GM12891 (cell line): ENCODE results near the gene SPRED3.
"Not testable (repeated sequence)": the region's sequence is repeated elsewhere in the genome, so short reads cannot be mapped to it uniquely, and the experiment has no call there.

Experiments
- DNase-seq: peaks from one replicate; pipeline ENCODE4 v3.0.0; 2011; ENCODE audit warnings: low spot score; ENCODE audit not compliant: insufficient read length
- FAIRE-seq: peaks from 2 replicates; lab custom pipeline; 2011; peaks lifted over from hg19 to GRCh38; lab: Jason Lieb, UNC
- PAX5 ChIP-seq: IDR thresholded peaks from 2 replicates; pipeline ENCODE4 v1.6.1; 2011; ENCODE audit warnings: low read length, moderate library complexity, mild to moderate bottlenecking; ENCODE audit not compliant: insufficient read depth, severe bottlenecking
- POLR2A ChIP-seq: IDR thresholded peaks from 2 replicates; pipeline ENCODE4 v1.6.1; 2011; ENCODE audit warnings: low read depth, low read length, control low read depth
- POLR2AphosphoS5 ChIP-seq: IDR thresholded peaks from 2 replicates; pipeline ENCODE4 v1.6.1; 2011; ENCODE audit warnings: low read depth, low read length, control low read depth
- POU2F2 ChIP-seq: IDR thresholded peaks from 2 replicates; pipeline ENCODE4 v1.6.1; 2011; ENCODE audit warnings: low read depth, mild to moderate bottlenecking, control low read depth, low read length, moderate library complexity
- SPI1 ChIP-seq: IDR thresholded peaks from 2 replicates; pipeline ENCODE4 v1.6.1; 2011; ENCODE audit warnings: low read depth, low read length, control low read depth
- TAF1 ChIP-seq: IDR thresholded peaks from 2 replicates; pipeline ENCODE4 v1.6.1; 2011; ENCODE audit warnings: low read depth, low read length, control low read depth

The SPRED3 gene

GRCh38 chr19:38417544-38418506 lies 29.3 kb downstream of the SPRED3 start:
- TF ChIP-seq POLR2AphosphoS5 (no peak), SPI1 (peak; percentile 26; the same call in 1 of the 2 replicates)
- DNase-seq: peak; percentile 58
- FAIRE-seq: peak; percentile 91

- FAIRE-seq: no peak
- no peak for TF ChIP-seq PAX5
- no peak for DNase-seq
Observed at GRCh38 chr19:38420935-38421334, 32.4 kb downstream of the SPRED3 start.

DNA sequence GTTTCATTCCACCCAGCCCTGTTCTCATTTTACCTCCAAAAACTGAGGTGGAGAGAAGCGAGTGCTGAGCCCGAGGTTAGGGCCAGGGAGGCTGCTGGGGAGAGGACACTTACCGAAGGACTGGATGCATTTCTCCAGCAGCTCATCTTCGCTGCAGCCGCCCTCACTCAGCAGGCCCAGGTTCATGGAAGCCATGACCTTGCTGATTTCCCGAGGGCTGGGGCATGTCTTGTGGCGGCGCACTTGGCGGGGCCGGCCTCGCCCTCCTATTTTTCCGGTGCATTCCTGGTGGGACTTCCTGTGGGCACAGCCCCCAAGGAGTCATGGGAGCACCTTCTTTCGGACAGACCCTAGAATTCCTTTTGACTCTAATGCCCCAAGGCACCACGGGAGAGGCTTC lies 33.4 kb downstream of the SPRED3 start:
- no peak for TF ChIP-seq POLR2AphosphoS5
- no peak for TF ChIP-seq POU2F2
- TF ChIP-seq PAX5: no peak
- no peak for TF ChIP-seq SPI1
- no peak for TF ChIP-seq POLR2A
- TF ChIP-seq TAF1: no peak
- DNase-seq: no peak
- FAIRE-seq: no peak

- TF ChIP-seq POLR2A (no peak), POLR2AphosphoS5 (no peak), SPI1 (no peak), TAF1 (no peak), POU2F2 (no peak), PAX5 (no peak)
- DNase-seq (no peak), FAIRE-seq (no peak)
Observed at GRCh38 chr19:38422438-38422837, 33.9 kb downstream of the SPRED3 start.

DNA sequence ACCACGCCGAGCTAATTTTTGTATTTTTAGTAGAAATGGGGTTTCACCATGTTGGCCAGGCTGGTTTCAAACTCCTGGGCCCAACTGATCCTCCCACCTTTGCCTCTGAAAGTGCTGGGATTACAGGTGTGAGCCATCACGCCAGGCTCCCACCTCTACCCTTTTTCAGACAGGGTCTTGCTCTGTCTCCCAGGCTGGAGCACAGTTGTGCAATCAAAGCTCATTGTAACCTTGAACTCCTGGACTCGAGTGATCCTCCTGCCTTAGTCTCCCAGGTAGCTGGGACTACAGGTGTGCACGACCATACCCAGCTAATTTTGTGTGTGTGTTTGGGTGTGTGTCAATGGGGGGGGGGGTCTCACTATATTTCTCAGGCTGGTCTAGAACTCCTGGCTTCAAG lies 35.8 kb downstream of the SPRED3 start:
- no peak for TF ChIP-seq POLR2AphosphoS5
- TF ChIP-seq POLR2A: no peak
- TF ChIP-seq TAF1: no peak
- no peak for TF ChIP-seq SPI1
- no peak for TF ChIP-seq POU2F2
- TF ChIP-seq PAX5: no peak
- no peak for FAIRE-seq
- DNase-seq: no peak

DNA sequence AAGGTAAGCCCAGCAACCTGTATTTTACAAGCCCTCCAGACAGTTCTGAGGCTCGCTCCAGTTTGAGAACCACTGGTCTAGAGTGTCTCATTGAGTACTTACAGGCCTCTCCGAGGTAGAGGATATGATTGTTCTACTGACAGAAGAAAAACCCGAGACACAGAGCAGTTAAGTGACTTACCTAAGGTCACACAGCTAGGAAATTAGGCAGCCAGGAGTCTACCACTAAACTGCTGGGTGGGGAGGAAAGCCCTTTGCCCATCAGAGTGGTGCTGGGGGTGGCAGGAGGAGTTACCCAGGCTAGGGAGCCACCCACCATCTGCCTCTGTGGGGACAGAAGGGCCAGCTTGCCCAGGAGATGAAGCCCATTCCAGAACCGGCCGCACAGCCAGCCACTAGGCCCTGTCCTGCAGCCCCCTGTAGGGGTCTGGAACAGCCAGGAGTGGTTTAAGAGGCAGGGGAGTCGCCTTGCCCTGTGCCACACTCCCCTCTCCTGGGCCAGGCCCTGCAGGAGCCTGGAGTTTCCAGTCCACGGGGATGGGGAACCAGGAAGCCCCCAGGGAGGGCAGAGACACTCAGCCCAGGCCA lies 36.8 kb downstream of the SPRED3 start:
- no peak for TF ChIP-seq POLR2A
- no peak for TF ChIP-seq PAX5
- no peak for TF ChIP-seq SPI1
- TF ChIP-seq POLR2AphosphoS5: no peak
- no peak for TF ChIP-seq TAF1
- TF ChIP-seq POU2F2: no peak
- DNase-seq (no peak), FAIRE-seq (no peak)

GRCh38 chr19:38425810-38426466 lies 37.4 kb downstream of the SPRED3 start, which contains the start of gene RASGRP4:
Gene RASGRP4, minus strand, starts transcription at chr19:38426219. Its CDS starts 128 bp downstream, at chr19:38426091.
- peak; percentile 78 for TF ChIP-seq SPI1
- no peak for TF ChIP-seq POLR2AphosphoS5
- no peak for TF ChIP-seq PAX5
- TF ChIP-seq POLR2A: no peak
- TF ChIP-seq POU2F2: no peak
- peak; percentile 70 for DNase-seq
- no peak for FAIRE-seq

DNA sequence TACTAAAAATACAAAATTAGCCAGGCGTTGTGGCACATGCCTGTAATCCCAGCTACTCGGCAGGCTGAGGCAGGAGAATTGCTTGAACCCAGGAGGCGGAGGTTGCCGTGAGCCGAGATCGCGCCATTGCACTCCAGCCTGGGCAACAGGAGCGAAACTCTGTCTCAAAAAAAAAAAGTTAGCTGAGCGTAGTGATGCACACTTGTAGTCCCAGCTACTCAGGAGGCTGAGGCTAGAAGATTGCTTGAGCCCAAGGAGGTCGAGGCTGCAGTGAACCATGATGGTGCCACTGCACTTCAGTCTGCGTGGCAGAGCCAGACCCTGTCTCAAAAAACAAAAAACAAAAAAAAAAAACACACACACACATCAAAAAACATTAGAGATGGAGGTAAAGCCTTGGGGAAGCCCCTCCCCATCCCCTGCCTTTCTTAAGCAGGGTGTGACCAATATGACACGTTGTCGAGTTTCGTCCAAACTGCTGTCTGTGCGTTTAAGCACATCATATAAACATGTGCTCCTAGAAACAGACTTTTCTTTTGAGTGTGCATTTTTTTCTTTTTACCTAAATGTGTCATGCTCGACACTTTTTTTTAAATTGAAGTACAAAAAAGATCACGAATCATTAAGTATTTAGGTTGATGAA lies 38.7 kb downstream of the SPRED3 start:
- not testable (repeated sequence) for DNase-seq
- FAIRE-seq: peak; percentile 87

GRCh38 chr19:38429055-38429810 lies 40.7 kb downstream of the SPRED3 start:
- TF ChIP-seq SPI1 (no peak), POLR2AphosphoS5 (no peak), POU2F2 (no peak; the same call in 1 of the 2 replicates), PAX5 (no peak), POLR2A (no peak), TAF1 (no peak)
- FAIRE-seq (peak; percentile 88), DNase-seq (no peak)
